Skin of body (tissue), 2 donors: ENCODE measurements around the gene CDC42BPB. TPM values are rescaled to one million over a fixed set of nuclear protein-coding genes. Genes with fewer than 3 reads are reported as not detected.
"Not testable (repeated sequence)": the region's sequence is repeated elsewhere in the genome, so short reads cannot be mapped to it uniquely, and the experiment has no call there.

Experiments
- DNase-seq: peaks from one replicate; lab custom pipeline; 2025; lab: John Stamatoyannopoulos, UW
- total RNA-seq: library from RNA; depleted of rRNA; stranded (reverse); fragments of >200 nt; gene quantifications from one replicate; pipeline ENCODE4 v1.2.3, GENCODE V29; 2014

The CDC42BPB gene
- total RNA-seq, 1 donor from 2014 or later: 61.6 TPM

DNA sequence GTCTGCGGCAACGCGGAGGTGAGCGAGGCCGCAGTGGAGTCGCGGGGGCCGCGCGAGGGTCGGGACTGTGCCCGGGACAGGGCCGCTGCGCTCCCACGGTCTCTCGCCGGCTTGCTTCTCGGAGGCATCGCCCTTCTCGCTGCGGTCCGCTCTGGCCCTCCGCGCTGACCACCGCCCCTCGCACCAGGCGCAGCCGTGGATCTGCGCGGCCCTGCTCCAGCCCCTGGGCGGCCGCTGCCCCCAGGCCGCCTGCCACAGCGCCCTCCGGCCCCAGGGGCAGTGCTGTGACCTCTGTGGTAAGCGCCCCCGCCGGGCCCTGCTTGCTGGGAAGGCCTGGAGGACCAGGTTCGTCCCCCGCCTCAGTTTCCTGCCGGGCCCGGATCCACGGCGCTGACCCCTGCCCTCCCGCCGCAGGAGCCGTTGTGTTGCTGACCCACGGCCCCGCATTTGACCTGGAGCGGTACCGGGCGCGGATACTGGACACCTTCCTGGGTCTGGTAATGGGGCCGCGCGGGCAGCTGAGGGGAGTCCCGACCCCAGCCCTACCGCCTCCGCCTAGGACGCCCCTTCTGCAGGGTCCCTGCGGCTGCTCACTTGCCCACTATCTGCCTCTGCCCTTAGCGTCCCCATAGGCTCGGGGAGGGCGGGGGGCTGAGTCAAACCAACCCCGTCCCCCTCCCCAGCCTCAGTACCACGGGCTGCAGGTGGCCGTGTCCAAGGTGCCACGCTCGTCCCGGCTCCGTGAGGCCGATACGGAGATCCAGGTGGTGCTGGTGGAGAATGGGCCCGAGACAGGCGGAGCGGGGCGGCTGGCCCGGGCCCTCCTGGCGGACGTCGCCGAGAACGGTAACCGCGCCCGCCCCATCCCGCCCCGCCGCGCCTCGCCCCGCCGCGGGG lies 127.9 kb downstream of the CDC42BPB start:
- DNase-seq: no peak

DNA sequence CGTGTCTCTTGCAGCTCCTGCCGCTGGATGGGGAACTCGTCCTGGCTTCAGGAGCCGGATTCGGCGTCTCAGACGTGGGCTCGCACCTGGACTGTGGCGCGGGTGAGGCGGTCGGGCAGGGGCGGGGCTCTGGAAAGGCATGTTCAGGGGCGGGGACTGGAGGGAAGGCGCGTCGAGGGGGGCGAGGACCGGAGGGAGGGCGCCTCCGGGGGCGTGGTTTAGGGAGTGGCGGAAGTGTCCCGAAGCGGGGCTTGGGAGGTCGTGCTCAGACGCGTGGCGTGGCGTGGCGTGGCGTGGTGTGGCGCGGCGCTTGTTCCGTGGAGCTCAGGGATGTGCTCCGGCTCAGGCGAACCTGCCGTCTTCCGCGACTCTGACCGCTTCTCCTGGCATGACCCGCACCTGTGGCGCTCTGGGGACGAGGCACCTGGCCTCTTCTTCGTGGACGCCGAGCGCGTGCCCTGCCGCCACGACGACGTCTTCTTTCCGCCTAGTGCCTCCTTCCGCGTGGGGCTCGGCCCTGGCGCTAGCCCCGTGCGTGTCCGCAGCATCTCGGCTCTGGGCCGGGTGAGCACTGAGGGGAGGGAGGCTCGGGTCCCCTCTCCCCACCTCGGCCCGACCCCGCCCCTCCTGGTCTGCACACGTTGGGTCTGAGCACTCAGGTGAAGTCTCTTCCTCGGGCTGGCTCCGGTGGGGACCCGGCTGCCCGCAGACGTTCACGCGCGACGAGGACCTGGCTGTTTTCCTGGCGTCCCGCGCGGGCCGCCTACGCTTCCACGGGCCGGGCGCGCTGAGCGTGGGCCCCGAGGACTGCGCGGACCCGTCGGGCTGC lies 128.7 kb downstream of the CDC42BPB start:
- peak; percentile 54 for DNase-seq

DNA sequence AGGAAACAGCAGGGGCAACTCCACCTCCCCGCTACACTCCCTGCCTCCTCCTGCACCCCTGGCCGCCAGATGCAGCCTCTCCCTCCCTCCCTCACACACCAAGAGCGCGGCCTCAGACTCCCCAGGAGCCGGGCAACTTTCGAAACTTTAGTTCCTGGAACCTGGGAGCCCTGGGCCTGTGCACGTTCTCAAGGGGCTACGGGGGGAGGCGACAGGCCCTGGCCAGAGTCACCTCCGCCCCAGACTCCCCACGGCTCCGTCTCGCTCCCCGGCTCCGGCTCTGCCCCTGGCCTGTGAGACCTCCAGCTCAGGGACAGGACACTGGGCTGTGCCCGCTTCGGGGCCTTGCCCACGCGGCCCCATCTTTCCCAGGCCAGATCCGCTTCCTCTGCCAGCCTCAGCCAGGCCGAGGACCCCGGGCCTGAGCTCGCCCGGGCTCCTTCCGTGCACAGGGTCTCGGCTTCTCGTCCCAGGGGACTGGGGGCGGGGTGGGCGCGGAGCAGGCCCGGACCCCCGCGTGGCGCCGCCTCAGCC lies 129.4 kb downstream of the CDC42BPB start:
- peak; percentile 6 for DNase-seq

DNA sequence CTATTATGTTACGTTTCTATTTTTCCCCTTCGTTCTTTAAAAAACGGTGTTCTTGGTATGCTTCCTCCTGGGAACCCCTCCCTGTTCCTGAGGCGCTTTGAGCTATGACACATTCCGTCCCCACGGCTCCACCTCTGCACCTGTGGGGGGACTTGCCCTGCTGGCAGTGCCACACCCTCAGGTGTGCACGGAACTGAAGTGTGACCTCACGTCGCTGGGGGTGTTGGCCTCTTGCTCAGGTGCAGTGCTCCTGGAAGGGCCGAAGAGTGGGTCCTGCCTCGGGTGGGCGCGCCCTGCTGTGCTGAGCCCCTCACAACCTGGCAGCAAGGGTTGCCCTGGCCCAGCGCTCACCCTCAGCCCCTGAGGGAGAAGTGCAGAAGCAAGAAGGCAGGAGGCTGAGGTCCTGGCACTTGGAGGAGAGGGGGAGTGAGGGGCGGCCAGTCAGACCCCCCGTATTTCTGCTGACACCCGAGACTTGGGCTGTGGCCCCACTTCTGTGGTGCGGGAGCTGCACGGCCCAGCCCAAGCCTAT lies 129.9 kb downstream of the CDC42BPB start:
- DNase-seq: no peak

- not testable (repeated sequence) for DNase-seq
These were observed 130.5 kb downstream of the CDC42BPB start for GRCh38 chr14:102926840-102927239.

- no peak for DNase-seq
These were observed 131.2 kb downstream of the CDC42BPB start for GRCh38 chr14:102926104-102926503.

- DNase-seq: no peak
These were observed 131.7 kb downstream of the CDC42BPB start for GRCh38 chr14:102925646-102926045.

- DNase-seq: no peak
These were observed 132.4 kb downstream of the CDC42BPB start for GRCh38 chr14:102924632-102925588.

GRCh38 chr14:102923925-102924486 lies 133.3 kb downstream of the CDC42BPB start:
- no peak for DNase-seq

- no peak for DNase-seq
These were observed 134.0 kb downstream of the CDC42BPB start for GRCh38 chr14:102923201-102923924.

DNA sequence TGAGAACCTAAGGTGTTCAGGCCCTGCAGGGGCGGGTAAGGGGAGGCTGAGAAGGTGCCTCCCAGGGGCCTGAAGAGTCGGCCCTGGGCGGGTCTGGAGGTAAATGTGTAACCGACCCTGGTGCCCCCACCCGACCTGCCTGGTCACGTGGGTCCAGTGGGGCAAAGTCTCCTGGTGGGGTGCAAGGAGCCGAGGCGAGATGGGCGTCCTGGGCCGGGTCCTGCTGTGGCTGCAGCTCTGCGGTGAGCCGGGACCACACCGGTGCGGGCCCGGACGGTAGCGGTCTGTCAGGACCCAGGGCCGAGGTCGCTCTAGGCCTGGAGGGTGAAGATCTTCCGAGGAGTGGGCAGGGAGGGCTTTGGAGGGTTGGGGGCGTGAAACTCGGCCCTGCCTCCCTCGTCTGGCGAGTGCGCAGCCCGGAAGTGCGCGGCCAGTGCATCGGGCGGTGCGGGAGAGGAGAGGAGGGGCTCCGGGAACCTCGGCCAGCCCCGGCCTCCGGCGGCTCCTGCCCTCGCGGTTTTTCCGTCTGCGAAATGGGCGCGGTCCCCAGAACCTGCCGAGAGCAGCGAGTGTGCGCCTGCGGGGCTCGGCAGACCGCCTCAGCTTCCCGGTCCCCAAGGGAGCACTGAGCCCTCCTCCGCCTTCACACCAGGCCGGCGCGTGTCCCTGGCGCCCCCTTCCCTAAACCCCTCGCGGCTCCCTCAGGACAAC lies 134.7 kb downstream of the CDC42BPB start, which contains the start of gene AMN:
Gene AMN (plus strand): TSS at position 174 of the 711 bp plus-strand sequence. CDS start 26 bp downstream, at position 200.
- DNase-seq: no peak

GRCh38 chr14:102920998-102921304 lies 136.4 kb downstream of the CDC42BPB start:
- DNase-seq: no peak

GRCh38 chr14:102920273-102920997 lies 136.9 kb downstream of the CDC42BPB start:
- DNase-seq: no peak

DNA sequence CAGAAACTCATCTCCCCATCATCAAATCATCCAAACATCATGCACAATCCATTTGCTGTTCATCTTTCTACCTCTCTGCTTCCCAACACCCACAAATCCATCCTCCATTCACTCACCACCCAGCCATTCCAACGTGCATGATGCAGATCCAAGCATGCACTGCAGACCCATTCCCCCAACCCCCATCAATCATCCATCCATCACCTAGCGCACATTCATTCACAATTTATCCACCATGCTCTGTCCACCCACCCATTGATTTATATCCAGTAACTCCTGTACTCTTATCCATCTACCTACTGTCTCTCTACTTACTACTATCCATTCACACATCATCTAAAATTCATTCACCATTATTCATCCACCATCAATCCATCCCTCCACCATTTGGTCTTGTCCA lies 138.9 kb downstream of the CDC42BPB start:
- DNase-seq: no peak

DNA sequence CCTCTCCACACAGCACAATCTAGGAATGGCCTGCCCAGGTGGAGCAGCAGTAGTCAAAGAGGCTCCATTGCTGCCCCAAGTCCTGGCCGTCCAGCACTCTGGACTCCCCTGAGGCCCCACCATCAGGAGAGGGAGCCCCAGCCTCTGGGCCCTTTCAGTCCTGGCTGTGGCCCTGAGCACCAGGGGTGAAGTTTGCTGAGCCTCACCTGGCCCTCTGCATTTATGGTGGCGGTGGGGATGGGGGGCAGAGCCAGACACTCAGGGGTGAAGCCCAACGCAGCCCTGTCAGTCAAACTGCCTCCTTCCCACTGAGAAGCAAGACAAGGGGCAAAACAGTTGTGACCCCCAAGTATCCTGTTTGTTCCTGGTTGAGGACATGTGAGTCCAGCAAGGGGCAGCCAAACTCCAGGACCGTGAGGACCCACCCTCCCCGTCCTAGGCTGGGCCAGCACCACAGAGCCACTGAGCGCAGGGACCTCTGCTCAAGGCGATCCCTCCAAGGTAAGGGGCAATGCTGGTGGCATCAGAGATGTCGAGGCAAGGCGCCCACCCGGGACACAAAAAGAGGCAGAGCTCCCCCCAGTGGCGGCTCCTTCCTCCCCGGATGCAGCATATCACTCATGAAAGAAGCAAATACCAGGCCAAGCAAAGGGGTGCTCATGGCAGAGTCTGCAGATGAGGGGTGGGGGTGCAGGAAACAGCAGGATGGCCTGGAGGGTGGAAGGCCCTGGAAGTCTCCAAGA lies 139.7 kb downstream of the CDC42BPB start:
- DNase-seq: no peak

- DNase-seq: no peak
These were observed 140.3 kb downstream of the CDC42BPB start for GRCh38 chr14:102917056-102917385.

DNA sequence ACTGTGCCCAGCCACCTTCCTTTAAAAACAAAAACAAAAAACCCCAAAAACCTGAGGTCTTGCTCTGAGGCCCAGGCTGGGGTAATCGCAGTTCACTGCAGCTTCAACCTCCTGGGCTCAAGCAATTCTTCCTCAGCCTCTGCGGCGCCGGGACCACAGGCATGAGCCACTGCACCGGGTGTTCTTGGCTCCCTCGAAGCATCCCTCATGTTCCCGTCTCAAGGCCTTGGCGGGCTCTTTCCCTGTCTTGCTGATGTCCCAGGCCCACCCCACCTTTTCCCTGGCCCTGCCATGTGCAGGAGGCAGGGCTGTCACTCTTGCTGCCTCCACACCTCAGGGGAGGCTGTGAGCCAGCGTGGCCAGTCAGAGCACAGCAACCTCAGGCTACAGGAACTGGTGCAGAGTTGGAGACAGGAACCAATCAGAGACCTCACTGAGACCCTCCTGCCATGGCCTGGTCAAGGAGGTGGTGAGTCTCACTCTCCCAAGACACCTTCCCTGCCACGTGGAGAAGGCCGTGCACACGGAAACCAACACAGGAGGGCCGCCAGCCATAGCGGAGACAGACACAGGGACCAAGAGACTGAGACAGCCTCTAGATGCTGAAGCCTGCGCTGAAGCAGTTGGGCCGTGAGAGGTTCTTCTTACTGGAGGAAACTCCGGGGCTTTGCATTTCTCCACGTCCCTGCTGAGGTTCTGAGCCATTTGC lies 140.8 kb downstream of the CDC42BPB start:
- no peak for DNase-seq
